ENCODE results near the gene SLX9. TPM values are rescaled to one million over a fixed set of nuclear protein-coding genes. Genes with fewer than 3 reads are reported as not detected.

Gene SLX9
- total RNA-seq, 4 donors from 2014 or later: 20.8 to 59.3 (median 27.6) TPM

GRCh38 chr21:44902268-44903049 is 37.4 kb upstream of the SLX9 start:
- DNase-seq (ENCODE audit: extremely low spot score): no peak
- 91% methylated on average over 29 of the region's 30 CpGs for WGBS
- no peaks in the 10 kb centered on the region for H3K9me3 ChIP-seq

GRCh38 chr21:44903050-44903685 is 36.7 kb upstream of the SLX9 start:
- intact Hi-C loops (cut with DNase I): no loop called here
- Histone ChIP-seq H3K27ac (replicated peaks in 1 of 4) (no peak overlapping the region), H3K36me3 (peaks cover 0 to 17% (median 0%) of the 10 kb centered on the region in 4 donors), H3K4me3 (no peak overlapping the region), H3K4me1 (peaks cover 6 to 33% (median 18%) of the 10 kb centered on the region in 4 donors), H3K9me3 (no peaks in the 10 kb centered on the region), H3K27me3 (no peaks in the 10 kb centered on the region)
- TF ChIP-seq EP300 (IDR thresholded peaks at IDR 0.05) (no peak), POLR2AphosphoS5 (IDR thresholded peaks at IDR 0.05) (no peak)
- no peak for DNase-seq (ENCODE audit: extremely low spot score)
- WGBS: 76% methylated on average over 9 of the region's 18 CpGs

More at GRCh38 chr21:44902268-44903049, 37.4 kb upstream of the SLX9 start:
- Histone ChIP-seq H3K27me3 (no peaks in the 10 kb centered on the region), H3K27ac (replicated peaks in 1 of 4) (no peak overlapping the region), H3K36me3 (peaks cover 0 to 17% (median 0%) of the 10 kb centered on the region in 4 donors), H3K4me1 (peaks cover 3 to 26% (median 11%) of the 10 kb centered on the region in 4 donors), H3K4me3 (no peak overlapping the region)
- TF ChIP-seq POLR2A (IDR thresholded peaks at IDR 0.05; ENCODE audit: low read depth) (no peak), EP300 (IDR thresholded peaks at IDR 0.05) (no peak), CTCF (IDR thresholded peaks at IDR 0.05) (no peak), POLR2AphosphoS5 (IDR thresholded peaks at IDR 0.05) (no peak)
- intact Hi-C loops (cut with DNase I): no loop called here

- 93% methylated on average over 12 of the region's 22 CpGs for WGBS
- DNase-seq (ENCODE audit: extremely low spot score): no peak
- H3K27ac ChIP-seq (replicated peaks in 1 of 4): no peak overlapping the region
- intact Hi-C loops (cut with DNase I): no loop called here
- H3K4me1 ChIP-seq: peaks cover 8 to 38% (median 23%) of the 10 kb centered on the region in 4 donors
- H3K4me3 ChIP-seq: no peak overlapping the region
- H3K36me3 ChIP-seq: peaks cover 0 to 17% (median 0%) of the 10 kb centered on the region in 4 donors
- no peak for TF ChIP-seq POLR2A (IDR thresholded peaks at IDR 0.05; ENCODE audit: low read depth)
- H3K27me3 ChIP-seq: no peaks in the 10 kb centered on the region
- no peaks in the 10 kb centered on the region for H3K9me3 ChIP-seq
Measured at GRCh38 chr21:44903689-44904088, 36.1 kb upstream of the SLX9 start.

GRCh38 chr21:44904141-44904923 is 35.5 kb upstream of the SLX9 start:
- Histone ChIP-seq H3K36me3 (peaks cover 0 to 11% (median 0%) of the 10 kb centered on the region in 4 donors), H3K4me3 (no peak overlapping the region), H3K4me1 (peaks cover 10 to 45% (median 29%) of the 10 kb centered on the region in 4 donors), H3K9me3 (no peaks in the 10 kb centered on the region), H3K27me3 (no peaks in the 10 kb centered on the region), H3K27ac (replicated peaks in 1 of 4) (no peak overlapping the region)
- TF ChIP-seq CTCF (IDR thresholded peaks at IDR 0.05) (no peak), POLR2AphosphoS5 (IDR thresholded peaks at IDR 0.05) (no peak), EP300 (IDR thresholded peaks at IDR 0.05) (no peak), POLR2A (IDR thresholded peaks at IDR 0.05; ENCODE audit: low read depth) (no peak)
- intact Hi-C loops (cut with DNase I): no loop called here
- DNase-seq (ENCODE audit: extremely low spot score): no peak
- WGBS: 92% methylated on average over 14 of the region's 14 CpGs

GRCh38 chr21:44905016-44905727 is 34.7 kb upstream of the SLX9 start:
- no peak for DNase-seq (ENCODE audit: extremely low spot score)
- intact Hi-C loops (cut with DNase I): no loop called here
- H3K4me3 ChIP-seq: no peak overlapping the region
- H3K27ac ChIP-seq (replicated peaks in 1 of 4): peak overlapping the region in 1 of 4 donors; percentile 88
- TF ChIP-seq POLR2A (IDR thresholded peaks at IDR 0.05; ENCODE audit: low read depth) (no peak), CTCF (IDR thresholded peaks at IDR 0.05) (no peak), EP300 (IDR thresholded peaks at IDR 0.05) (no peak), POLR2AphosphoS5 (IDR thresholded peaks at IDR 0.05) (no peak)
- 88% methylated on average over 14 of the region's 22 CpGs for WGBS
- no peaks in the 10 kb centered on the region for H3K9me3 ChIP-seq
- peaks cover 10 to 52% (median 36%) of the 10 kb centered on the region in 4 donors for H3K4me1 ChIP-seq
- peaks cover 0 to 10% (median 0%) of the 10 kb centered on the region in 4 donors for H3K36me3 ChIP-seq
- H3K27me3 ChIP-seq: no peaks in the 10 kb centered on the region

Measured in esophagus muscularis mucosa (tissue), 4 donors.